Measurements from ENCODE around the gene THAP7.

Gene THAP7

DNA sequence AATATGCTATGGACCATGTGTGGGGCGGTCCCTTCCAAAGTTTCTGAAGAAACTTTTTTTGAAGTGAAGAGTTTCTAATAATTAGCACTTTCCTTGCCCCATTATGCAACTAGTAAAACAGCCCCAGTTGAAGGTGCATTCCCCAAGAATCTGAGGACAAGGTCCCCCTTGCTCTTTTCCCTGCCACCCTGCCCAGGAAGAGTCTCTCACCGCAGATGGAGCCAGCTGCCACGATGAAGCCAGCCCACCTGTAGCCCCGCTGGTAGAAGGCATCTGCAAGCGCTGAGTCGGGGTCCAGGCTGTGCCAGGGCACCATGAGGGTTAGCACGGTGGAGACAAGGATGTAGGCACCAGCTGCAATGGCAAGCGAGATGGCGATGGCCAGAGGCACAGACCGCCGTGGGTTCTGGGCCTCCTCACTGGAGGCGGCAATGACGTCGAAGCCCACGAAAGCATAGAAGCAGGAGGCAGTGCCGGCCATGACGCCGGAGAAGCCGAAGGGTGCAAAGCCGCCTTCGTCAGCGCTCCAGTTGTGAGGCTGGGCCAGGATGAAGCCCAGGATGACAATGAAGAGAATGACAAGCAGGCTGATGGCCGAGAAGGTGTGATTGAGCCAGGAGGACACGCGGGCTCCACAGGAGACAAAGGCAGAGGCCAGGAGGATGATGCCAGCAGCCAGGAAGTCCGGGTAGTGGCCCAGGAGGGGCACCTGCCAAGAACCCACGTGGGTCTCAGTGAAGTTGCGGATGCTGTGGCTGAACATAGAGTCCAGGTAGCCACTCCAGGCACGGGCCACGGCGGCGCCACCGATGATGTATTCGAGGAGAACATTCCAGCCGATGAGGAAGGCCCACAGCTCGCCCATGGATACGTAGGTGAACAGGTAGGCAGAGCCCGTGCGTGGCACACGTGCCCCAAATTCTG is 29.0 kb upstream of the THAP7 start:
- no peak for DNase-seq (ENCODE audit: low spot score)

DNA sequence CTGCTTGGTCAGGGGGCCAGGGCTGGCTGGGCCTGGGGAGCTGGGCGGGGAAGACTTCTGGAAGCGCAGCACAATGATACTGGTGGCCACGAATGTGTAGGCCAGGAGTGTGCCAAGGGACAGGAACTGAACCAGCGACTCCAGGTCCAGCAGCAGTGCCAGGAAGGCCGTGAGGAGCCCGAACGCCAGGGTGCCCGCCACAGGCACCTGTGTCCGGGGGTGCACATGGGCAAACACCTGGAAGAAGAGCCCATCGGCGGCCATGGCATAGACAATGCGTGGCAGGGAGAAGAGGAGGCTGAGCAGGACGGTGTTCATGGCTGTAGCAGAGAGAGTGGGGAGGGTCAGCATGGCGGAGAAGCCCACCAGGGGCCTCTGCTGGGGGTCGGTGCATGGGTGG is 28.1 kb upstream of the THAP7 start:
- no peak for DNase-seq (ENCODE audit: low spot score)

DNA sequence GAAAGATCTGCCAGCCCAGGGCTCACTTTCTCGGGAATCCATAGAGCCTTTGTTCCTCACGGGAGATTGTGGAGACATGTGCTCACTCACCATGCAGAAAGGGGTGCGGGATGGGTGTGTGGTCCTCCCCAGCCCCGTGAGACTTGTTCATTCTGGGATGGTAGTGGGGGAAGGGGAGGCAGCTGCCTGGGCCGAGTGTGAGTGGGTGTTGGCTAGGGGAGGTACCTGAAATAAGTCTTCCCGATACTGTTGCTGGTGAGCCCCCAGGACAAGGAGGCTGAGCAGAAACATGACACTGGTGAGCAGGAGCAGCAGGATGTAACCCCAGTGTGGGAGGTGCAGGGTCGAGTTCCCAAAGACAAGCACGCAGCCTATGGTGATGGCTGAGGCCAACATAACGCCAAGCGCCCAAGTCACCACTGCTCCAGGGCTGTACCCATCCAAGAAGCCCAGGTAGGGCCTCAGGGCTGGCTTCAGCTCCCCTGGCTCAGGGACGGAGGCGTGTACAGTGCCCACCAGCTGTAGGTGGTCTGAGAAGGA is 27.6 kb upstream of the THAP7 start:
- no peak for DNase-seq (ENCODE audit: low spot score)

DNA sequence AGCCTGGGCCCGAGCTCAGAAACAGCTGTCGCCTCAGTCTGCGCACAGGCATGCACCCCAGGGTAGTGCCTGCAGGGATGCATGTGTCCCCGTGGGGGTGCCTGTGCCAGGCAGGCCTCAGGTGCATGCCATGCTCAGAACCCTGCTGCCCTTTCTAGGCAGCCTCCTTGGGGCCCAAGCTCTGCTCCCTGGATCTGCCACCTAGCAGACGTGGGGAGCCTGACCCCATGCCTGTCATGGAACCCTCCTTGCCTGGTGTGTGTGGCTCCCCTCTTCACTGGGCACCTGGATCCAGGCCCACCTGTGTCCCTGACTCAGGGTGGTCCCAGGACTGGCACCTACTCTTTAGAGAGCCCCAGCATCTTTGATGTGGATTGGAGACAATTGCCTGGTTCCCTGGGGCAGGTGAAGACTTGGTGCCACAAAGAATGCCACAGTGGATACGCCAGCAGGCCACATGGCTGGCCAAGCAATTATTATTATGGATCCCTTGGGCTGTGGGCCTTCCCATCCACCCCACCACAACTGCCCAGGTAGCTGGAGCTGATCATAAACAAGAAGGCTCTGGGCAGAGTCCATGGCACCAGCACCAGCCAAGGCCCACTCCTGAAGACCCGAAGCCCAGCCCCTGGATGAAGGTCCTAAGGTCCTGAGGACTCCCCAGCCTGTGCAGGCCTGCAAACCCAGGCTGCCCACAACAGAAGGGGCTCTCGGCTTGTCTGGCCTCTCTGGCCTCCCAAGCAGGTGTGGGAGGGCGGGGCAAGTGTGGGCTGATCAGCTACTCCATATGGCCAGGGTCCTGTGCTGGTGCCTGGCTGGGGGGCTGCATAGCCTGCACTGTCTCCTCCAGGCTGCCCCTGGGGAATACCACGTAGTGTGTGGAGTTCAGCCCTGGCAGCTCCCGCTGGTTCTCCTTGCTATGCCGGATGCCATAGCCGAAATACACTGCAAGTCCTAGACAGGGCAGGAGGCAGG is 26.6 kb upstream of the THAP7 start:
- DNase-seq (ENCODE audit: low spot score), result no peak

DNA sequence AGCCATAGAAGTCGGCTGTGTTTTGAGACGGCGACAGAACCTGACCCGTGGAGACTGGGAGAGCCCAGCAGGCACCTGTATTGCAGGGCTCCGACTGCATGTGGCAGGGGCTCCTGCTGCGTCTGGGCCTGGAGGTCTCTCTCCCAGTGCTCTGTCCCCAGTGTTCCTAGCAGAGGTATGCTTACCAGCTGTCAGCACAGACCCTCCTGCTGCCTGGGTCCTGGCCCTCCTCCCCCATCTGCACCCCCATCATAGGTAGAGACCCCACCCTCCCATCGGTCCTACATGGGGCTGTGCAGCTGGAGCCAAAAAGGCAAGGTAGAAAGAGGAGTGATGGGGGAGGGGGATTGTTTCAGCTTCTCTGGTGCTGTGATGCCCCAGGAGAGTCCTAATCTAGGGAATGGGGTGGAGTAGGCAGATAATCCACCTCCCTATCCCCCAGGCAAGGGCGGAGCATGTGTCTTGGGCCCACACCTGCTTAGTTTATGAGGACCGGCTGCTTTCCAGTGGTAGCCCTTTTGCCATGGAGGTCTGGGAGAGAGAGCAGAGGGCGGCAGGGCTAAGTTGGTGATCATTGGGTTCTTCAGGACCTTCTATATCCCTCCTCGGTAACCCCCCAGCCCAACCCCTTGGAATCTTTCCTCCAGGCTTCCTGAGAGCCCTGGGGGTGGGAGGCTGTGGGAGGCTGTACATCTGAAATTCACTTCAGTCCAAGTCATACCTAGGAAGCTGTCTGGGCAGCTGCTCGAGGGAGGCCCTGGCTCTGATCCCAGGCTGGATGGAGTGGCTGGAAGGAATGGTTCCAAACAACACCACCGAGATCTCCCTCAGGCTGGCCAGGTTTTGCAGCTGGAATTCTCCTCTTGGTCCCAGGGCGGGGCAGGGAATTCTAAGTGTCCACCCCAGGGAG is 25.1 kb upstream of the THAP7 start:
- no peak for DNase-seq (ENCODE audit: low spot score)

DNA sequence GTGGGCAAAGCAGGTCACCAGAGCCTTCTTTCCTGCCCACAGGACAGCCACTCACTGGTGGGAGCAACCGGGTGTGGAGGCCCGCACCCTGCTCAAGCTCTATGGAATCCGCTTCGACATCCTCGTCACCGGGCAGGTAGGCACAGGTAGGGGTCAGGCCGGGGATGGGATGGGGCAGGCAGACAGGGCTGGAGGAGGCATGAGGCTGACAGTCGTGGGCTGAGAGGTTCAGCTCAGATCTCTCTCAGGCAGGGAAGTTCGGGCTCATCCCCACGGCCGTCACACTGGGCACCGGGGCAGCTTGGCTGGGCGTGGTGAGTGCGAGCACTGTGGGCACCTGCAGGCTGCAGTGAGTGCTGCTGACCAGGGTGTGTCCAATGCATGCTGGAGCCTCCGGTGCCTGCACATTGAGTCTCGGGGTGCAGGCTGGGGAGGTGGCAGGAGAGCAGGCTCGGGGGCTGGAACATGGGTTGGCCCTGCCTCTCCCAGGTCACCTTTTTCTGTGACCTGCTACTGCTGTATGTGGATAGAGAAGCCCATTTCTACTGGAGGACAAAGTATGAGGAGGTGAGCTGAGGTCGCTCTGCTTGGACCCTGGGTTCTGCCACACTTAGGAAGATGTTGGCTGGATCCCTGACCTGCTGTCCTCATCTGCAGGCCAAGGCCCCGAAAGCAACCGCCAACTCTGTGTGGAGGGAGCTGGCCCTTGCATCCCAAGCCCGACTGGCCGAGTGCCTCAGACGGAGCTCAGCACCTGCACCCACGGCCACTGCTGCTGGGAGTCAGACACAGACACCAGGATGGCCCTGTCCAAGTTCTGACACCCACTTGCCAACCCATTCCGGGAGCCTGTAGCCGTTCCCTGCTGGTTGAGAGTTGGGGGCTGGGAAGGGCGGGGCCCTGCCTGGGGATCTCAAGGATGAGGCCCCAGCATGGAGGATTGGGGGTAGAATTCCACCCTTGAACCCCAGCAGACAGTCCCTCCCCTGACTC is 24.1 kb upstream of the THAP7 start:
- no peak for DNase-seq (ENCODE audit: low spot score)

DNA sequence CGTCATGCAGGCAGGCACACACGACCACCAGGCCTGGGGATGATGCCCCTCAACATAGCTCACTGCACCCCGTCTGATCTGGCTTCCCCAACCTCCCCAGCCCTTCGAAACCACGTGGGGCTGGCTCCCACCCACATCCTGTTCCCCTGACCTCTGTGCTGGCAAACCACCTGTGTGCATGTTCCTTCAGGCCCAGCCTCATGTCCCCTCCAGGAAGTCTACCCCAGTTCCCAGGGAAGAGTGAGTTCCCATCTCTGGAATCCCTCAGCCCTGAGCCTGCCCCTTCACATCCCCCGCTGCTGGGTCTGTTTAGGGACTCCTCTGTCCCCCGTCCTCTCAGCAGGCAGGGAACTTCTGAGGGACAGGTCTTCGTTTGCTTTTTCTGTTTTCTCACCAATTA is 23.3 kb upstream of the THAP7 start:
- no peak for DNase-seq (ENCODE audit: low spot score)

DNA sequence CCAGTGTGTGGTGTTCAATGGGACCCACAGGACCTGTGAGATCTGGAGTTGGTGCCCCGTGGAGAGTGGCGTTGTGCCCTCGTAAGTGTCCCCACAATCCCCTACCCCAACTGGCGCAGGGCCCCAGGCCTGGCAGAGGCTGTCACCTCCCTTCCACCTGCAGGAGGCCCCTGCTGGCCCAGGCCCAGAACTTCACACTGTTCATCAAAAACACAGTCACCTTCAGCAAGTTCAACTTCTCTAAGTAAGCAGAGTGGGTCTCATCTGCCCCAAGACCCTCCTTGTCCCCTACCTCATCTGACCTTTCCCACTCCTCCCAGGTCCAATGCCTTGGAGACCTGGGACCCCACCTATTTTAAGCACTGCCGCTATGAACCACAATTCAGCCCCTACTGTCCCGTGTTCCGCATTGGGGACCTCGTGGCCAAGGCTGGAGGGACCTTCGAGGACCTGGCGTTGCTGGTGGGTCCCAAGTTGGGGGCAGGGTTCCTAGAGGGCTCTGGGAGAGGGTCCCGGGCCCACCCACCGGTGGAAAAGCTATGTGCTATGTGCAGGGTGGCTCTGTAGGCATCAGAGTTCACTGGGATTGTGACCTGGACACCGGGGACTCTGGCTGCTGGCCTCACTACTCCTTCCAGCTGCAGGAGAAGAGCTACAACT is 21.2 kb upstream of the THAP7 start:
- no peak for DNase-seq (ENCODE audit: low spot score)

DNA sequence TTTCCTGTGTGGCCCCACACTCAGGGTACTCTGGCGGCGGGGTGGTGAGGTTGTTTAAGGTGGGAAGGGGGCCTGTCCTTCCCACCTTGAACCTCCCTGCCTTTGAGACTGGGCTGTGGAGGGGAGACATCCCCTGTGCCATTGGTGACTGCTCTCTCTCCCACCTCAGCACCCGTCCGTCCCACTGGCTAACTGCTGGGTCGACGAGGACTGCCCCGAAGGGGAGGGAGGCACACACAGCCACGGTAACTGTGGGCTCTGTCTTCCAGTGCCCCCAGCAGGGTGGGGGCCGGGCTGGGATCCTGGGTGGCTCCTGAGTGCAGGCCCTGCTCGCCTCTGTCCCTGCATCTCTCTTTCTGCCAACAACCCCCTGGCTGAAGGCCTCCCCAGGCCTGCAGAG is 20.6 kb upstream of the THAP7 start:
- no peak for DNase-seq (ENCODE audit: low spot score)

DNA sequence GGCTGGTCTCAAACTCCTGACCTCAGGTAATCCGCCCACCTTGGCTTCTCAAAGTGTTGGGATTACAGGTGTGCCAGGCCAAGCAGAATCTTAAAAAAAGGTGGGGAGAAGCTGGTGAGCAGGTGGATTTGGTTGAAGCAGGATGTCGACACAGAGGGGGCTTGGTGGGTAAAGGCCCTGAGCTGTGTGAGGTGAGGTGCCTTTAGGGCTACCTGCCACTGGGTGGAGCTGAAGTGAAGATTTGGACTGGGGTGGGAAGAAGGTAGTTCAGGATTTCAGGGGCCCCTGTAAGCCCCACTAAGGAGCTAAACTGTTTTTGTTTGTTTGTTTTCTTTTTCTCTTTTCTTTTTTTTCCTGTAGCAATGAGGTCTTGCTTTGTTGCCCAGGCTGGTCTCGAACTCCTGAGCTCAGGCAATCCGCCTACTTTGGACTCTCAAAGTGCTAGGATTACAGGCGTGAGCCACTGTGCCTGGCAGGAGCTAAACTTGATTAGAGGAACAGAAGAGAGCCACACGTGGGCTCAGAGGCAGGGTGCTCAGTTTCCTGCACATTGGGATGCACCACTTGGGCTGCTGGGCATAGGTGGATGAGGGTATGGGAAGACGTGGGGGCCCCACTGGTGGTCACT is 19.0 kb upstream of the THAP7 start:
- DNase-seq (ENCODE audit: low spot score), result peak; percentile 69

DNA sequence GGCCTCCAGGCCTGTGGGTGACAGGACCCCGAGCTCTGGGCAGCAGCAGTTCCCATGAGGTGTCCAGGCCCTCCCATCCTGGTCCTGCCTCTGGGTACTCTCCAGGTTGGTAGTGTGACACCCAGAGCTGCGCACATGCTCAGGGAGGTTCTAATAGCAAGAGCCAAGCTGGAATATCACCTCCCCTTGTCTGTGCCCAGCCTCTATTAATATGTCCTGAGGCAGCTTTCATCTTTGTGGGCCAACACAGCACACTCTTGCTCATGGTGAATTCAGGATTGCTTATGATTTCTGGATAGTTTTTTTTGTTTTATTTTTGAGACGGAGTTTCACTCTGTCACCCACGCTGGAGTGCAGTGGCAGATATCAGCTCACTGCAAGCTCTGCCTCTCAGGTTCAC is 16.4 kb upstream of the THAP7 start:
- DNase-seq (ENCODE audit: low spot score), result no peak

DNA sequence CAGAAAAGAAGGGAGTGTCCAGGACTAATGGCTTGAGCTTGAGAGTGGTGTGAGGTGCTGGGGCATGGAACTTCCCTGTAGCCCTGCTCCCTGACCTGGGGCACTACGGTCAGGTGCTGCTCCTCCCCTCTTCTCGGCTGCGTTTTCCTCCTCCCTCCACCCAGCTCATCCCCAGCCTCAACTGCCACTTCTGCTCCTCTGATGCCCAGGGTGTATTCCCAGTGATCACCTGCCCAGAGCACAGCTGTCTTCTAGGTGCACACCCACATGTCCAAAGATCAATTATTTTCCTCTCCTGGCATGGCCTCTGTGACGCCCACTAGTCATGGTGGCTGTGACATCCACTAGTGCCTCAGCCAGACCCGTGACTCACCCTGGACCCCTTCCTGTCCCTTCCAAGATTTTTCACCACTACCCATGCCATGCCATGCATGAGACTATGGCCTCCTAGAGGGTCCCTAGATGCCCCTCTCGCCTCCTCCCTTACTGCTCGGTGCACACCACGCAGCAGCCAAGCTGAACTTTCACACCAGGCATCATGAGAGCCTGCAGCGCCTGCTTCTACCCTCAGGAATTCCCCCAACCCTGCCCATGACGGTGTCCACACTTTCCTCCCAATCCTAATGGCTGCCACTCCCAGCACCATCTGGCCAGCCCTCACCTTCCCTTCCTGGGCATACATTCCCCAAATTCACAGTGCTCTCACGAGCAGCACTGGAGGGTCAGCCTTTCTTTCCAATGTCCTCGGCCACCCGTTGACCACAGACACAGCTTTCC is 14.9 kb upstream of the THAP7 start:
- DNase-seq (ENCODE audit: low spot score), result no peak

DNA sequence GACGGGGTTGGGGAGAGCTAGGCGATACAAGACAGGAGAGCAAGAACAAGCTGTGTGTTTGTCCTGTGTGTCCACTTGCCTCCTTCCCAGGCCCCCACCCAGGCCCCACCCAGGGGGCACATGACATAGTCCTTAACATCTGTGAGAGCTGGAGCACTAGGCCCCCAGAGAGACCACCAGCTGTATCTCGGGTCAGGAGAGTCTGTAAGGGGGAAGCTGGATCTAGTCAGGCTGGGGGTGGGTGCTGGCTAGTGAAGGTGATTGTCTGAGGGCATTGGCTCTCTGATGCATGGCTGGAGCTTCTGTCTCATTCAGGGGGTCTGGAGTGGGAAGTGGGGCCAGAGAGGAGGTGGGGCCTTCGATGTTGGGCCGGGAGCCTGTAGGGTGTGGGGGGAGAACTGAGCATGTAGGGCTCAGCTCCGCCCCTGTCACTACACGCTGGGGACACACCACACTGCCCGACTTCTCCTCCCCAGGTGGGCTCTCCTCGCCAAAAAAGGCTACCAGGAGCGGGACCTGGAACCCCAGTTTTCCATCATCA is 13.6 kb upstream of the THAP7 start:
- DNase-seq (ENCODE audit: low spot score), result no peak

DNA sequence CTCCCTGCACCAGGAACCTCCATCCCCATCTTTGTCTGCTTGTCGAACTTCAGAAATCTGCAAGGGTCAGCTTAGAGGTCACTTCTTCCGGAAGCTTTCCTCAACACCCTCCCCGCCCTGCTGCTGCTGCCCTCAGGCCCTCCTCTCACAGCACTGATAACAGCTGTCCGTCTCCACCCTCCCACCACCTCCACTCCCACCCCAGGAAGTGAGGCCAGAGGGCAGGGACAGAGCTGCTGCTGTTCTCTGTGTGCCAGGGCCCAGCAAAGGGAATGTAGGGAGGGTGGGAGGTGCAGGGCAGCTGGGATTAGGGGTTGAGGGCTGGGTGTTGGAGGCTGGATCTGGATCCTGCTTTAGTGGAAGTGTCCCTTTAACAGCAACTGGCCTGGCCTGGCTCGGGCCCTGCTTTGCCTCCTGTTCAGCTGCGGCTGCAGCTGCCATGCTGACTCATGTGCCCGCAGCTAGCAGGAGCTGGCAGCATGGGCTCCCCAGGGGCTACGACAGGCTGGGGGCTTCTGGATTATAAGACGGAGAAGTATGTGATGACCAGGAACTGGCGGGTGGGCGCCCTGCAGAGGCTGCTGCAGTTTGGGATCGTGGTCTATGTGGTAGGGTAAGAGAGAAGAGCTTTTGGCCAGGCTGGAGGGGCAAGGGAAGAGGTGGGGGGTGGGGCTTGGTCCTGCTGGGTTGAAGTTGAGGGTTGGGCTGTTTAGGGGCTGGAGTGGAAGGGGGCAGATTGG is 13.0 kb upstream of the THAP7 start, which contains the start of gene P2RX6:
Gene P2RX6 (plus strand): TSS at position 440 of the 740 bp plus-strand sequence. CDS start 10 bp downstream, at position 450.
- DNase-seq (ENCODE audit: low spot score), result no peak

DNA sequence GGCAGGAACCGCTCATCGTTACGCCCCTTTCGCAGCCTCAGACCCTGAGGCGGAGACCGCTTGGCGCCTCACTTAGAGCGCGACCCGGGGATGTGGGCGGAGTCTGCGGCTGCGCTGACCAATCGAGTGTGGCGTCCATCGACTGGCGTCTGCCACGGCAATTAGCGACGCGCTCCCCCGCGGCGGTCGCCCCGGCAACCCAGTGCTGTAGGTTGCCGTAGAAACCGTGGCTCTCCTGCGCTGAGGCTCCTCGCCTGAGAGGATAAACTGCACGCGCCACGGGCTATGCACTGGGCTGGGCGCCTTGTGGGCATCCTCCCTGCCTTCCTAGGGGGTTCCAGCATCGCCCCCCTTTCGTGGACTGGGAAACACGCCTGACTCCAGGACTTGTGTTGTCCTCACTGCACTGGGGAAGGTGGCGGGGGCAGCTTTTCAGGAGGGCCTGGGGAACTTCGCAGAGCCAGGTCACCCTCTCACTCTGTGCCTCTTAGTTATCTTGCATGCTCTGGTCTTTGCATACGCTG is 12.3 kb upstream of the THAP7 start:
- peak; percentile 93 for DNase-seq (ENCODE audit: low spot score)

DNA sequence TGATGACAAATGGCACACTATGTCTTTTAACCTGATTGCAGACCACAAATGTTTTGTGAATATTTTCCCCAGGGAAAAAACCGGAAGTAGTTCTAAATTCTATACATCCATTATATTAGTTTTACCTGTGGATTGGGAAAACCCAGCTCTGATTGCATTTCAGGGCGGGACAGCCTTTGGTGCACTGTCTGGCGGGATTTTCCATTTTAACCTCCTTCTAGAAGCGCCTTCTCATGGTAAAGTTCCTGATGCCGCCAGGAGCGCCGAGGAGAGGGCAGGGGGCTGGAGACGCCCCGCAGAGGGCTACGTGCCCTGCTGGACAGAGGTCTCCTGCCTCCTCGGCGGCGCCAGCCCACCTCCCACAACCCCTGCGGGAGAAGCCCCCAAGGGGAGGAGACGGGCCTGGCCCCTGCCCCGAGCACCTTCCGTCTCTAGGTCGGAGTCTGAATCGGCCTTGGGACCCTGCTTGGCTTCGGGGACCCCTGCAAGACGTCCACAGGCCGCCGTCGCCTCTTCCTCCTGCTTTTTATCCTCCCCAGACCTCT is 11.8 kb upstream of the THAP7 start:
- DNase-seq (ENCODE audit: low spot score), result no peak
